Kidney (tissue), 14 donors: ENCODE data around the gene WDHD1. TPM values are rescaled to one million over a fixed set of nuclear protein-coding genes. Genes with fewer than 3 reads are reported as not detected.
"Not testable (repeated sequence)": the region's sequence is repeated elsewhere in the genome, so short reads cannot be mapped to it uniquely, and the experiment has no call there.

Experiments used
- DNase-seq, 5 donors: peaks; one replicate each; pipeline ENCODE4 v3.0.0-alpha.2; 2013 to 2020
- FAIRE-seq: peaks from 2 replicates; lab custom pipeline; 2012; peaks lifted over from hg19 to GRCh38; lab: Jason Lieb, UNC
- H3K27ac ChIP-seq, 2 donors: one replicate each; pipeline ENCODE4 v1.7.0; 2013; ENCODE audit warnings: low read depth in 2 of 2, low read length in 2 of 2, inconsistent platforms in 1 of 2
- H3K27me3 ChIP-seq: one replicate; pipeline ENCODE4 v1.7.1; 2013; ENCODE audit warnings: low read length, inconsistent platforms; ENCODE audit not compliant: control insufficient read depth, insufficient read depth
- H3K36me3 ChIP-seq, 3 donors: one replicate each; pipeline versions ENCODE4 v1.7.0 to v1.7.1; 2013; ENCODE audit warnings: low read length in 3 of 3, control low read depth in 1 of 3, inconsistent platforms in 1 of 3; ENCODE audit not compliant: insufficient read depth in 3 of 3, control insufficient read depth in 2 of 3
- H3K4me1 ChIP-seq, 3 donors: one replicate each; pipeline versions ENCODE4 v1.7.0 to v1.7.1; 2013; ENCODE audit warnings: low read length in 3 of 3, inconsistent platforms in 1 of 3, low read depth in 1 of 3; ENCODE audit not compliant: control insufficient read depth in 2 of 3, insufficient read depth in 2 of 3
- H3K4me3 ChIP-seq, 3 donors: one replicate each; pipeline versions ENCODE4 v1.7.0 to v1.8.1; 2013; ENCODE audit warnings: low read length in 3 of 3, control low read depth in 1 of 3, inconsistent platforms in 1 of 3
- H3K9ac ChIP-seq, 3 donors: one replicate each; pipeline versions ENCODE4 v1.7.0 to v1.7.1; 2013; ENCODE audit warnings: low read length in 3 of 3, control low read depth in 1 of 3, inconsistent platforms in 1 of 3
- H3K9me3 ChIP-seq, 3 donors: one replicate each; pipeline versions ENCODE4 v1.7.0 to v1.7.1; 2013; ENCODE audit warnings: low read length in 3 of 3, control low read depth in 1 of 3, inconsistent platforms in 1 of 3; ENCODE audit not compliant: control insufficient read depth in 2 of 3, insufficient read depth in 1 of 3
- intact Hi-C: fragments of 100-400 bp; cut with DNase I; formaldehyde crosslinking; loops from one replicate; pipeline ENCODE4 v1.11.1; 2022
- polyA plus RNA-seq: library from polyadenylated mRNA; stranded (reverse); fragments of 350-450 nt; fragmentation: Illumina TruSeq; extraction: RNeasy Lipid Tissue Mini Kit (QIAGEN cat#74804); gene quantifications from one replicate; pipeline ENCODE4 v1.2.3, GENCODE V29; 2014; ENCODE audit warnings: low read depth, low replicate concordance; ENCODE audit not compliant: insufficient read depth
- total RNA-seq: library from RNA; stranded (reverse); fragmentation: NEBNext Ultra II Directional; extraction: Animal tissue kit (Norgen Biotek cat#: 25700); gene quantifications from one replicate; pipeline ENCODE4 v1.2.1, GENCODE V29; 2021
- TF ChIP-seq, protein P1 (sequence below): IDR thresholded peaks from 3 replicates; pipeline ENCODE4 v1.5.1; 2012; ENCODE audit warnings: mild to moderate bottlenecking, moderate library complexity, borderline replicate concordance; ENCODE audit not compliant: insufficient read depth; ENCODE audit errors: extremely low read depth
- donor health status: control.
- donor health status: control.
- donor health status: control.
- donor health status: control.
- donor health status: control.
- donor health status: DM: yes; HTN: yes; CAD: no.
- donor health status: Normal renal cell carcinoma (clear cell type).

Gene WDHD1
- total and polyA plus RNA-seq, 2 donors from 2014 or later = 1.8 to 3.3 TPM

DNA sequence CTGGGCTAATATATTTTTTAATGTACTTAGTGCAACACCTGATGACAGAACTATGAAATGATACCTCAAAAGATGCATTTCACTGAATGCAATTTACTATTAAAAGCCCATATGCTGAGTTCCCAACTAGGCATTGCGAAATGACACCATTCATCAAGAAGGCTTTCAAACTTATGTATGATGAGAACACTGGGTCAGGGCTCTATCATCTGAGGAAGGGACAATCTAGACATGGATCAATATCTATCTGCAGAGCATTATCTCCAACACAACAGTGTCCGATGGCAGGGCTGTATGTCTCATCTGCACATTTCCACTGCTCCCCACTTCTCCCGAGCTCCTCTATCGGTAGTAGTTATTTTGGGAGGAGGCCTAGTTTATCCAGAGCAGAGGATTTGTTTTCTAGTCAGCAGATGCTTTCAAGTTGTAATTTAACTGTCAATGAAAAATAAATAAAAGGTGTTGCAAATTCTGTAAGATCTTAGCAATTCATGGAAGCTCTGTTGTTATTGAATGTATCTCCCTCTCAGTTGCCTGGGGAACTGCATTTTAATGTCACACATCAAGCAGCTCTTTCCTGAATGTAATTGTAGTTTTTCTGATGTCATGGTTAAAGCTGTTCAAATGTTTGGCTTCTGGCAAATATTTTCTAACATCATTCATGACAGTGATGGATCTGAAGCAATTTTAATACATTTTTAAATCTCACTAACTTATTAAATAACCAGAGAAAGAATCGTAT is 116.9 kb downstream of the WDHD1 start:
- no peak overlapping the region for H3K27ac ChIP-seq
- H3K9me3 ChIP-seq = no peaks in the 10 kb centered on the region
- H3K4me1 ChIP-seq = no peaks in the 10 kb centered on the region
- no peak for FAIRE-seq
- intact Hi-C loops = no loop called here
- H3K36me3 ChIP-seq = no peaks in the 10 kb centered on the region
- no peak for DNase-seq
- H3K4me3 ChIP-seq = no peak overlapping the region
- TF ChIP-seq, protein P1, sequence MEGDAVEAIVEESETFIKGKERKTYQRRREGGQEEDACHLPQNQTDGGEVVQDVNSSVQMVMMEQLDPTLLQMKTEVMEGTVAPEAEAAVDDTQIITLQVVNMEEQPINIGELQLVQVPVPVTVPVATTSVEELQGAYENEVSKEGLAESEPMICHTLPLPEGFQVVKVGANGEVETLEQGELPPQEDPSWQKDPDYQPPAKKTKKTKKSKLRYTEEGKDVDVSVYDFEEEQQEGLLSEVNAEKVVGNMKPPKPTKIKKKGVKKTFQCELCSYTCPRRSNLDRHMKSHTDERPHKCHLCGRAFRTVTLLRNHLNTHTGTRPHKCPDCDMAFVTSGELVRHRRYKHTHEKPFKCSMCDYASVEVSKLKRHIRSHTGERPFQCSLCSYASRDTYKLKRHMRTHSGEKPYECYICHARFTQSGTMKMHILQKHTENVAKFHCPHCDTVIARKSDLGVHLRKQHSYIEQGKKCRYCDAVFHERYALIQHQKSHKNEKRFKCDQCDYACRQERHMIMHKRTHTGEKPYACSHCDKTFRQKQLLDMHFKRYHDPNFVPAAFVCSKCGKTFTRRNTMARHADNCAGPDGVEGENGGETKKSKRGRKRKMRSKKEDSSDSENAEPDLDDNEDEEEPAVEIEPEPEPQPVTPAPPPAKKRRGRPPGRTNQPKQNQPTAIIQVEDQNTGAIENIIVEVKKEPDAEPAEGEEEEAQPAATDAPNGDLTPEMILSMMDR = no peak
- no peak overlapping the region for H3K9ac ChIP-seq
- no peaks in the 10 kb centered on the region for H3K27me3 ChIP-seq

DNA sequence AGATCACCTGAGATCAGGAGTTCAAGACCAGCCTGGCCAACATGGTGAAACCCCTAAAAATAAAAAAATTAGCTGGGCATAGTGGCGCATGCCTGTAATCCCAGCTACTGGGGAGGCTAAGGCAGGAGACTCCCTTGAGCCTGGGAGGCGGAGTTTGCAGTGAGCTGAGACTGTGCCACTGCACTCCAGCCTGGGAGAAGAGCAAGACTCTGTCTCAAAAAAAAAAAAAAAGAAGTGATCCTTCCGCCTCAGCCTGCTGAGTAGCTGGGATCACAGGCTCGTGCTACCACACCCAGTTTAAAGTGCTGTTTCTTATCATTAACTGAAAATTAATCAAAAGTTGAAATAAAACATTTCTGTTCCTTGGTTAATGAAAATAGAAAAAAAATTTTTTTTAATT is 117.9 kb downstream of the WDHD1 start:
- H3K9me3 ChIP-seq, H3K27me3 ChIP-seq, intact Hi-C loops, H3K4me1 ChIP-seq, FAIRE-seq, DNase-seq, H3K9ac ChIP-seq, H3K36me3 ChIP-seq, H3K4me3 ChIP-seq, H3K27ac ChIP-seq: not testable (repeated sequence)

DNA sequence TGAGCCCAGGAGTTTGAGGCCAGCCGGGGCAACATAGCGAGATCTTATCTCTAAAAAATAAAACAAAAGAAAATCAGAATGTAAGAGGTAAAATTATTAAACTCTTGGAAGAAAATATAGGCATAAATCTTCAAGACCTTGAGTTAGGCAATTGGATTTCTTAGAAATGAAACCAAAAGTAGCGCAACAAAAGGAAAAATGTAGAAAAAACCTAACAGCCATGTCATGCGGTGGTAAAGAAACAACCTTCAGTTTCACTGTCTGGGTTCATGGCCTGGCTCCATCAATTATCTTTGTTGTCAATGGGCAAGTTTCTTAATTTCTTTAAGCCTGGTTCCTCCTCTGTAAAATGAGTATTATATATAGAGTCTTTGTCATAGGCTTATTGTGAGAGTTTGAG is 118.7 kb downstream of the WDHD1 start:
- no peaks in the 10 kb centered on the region for H3K36me3 ChIP-seq
- TF ChIP-seq, protein P1 = no peak

DNA sequence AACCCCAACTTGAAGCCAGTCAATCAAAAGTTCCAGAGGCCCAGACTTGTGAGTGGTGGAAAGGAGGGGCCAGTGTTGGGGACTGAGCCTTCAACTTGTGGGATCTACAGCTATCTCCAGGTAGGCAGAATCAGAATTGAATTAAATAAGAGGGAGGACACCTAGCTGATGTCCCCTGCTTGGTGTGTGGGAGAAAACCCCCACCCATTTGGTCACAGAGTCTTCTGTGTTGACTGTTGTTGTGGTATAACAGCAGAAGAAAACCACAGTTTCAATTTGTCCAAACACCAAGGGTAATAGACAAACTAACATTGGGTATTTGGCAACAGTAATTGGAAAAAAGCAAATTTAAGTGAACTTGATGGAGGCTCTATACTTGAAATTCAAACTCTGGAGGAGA is 120.8 kb downstream of the WDHD1 start:
- Histone ChIP-seq H3K9me3 (no peaks in the 10 kb centered on the region), H3K27ac (no peak overlapping the region), H3K36me3 (no peaks in the 10 kb centered on the region), H3K4me3 (no peak overlapping the region), H3K9ac (no peak overlapping the region), H3K27me3 (no peaks in the 10 kb centered on the region), H3K4me1 (peaks cover 0 to 4% (median 0%) of the 10 kb centered on the region in 3 donors)
- no peak for DNase-seq
- TF ChIP-seq, protein P1 = no peak
- no peak for FAIRE-seq
- intact Hi-C loops = no loop called here

More for the DNA sequence above, 118.7 kb downstream of the WDHD1 start:
- FAIRE-seq (no peak), DNase-seq (no peak)
- H3K4me3 ChIP-seq = no peak overlapping the region
- intact Hi-C loops = no loop called here
- H3K9me3 ChIP-seq = no peaks in the 10 kb centered on the region
- no peaks in the 10 kb centered on the region for H3K27me3 ChIP-seq
- H3K4me1 ChIP-seq = no peaks in the 10 kb centered on the region
- no peak overlapping the region for H3K9ac ChIP-seq
- no peak overlapping the region for H3K27ac ChIP-seq
